SH-SY5Y (cell line): Measurements from ENCODE around the gene SLCO3A1.

ENCODE experiments used
- GATA2 ChIP-seq: IDR thresholded peaks from 2 replicates; pipeline ENCODE4 v1.6.1; 2011; ENCODE audit warnings: mild to moderate bottlenecking, low read depth, low read length
- GATA3 ChIP-seq: IDR thresholded peaks from 2 replicates; pipeline ENCODE4 v1.6.1; 2011; ENCODE audit warnings: low read depth, mild to moderate bottlenecking, low read length, moderate library complexity

- no peak for TF ChIP-seq GATA2
- no peak for TF ChIP-seq GATA3
These were observed 160.9 kb downstream of the SLCO3A1 start for GRCh38 chr15:92014281-92015030.
